GM23338 (cell line): Measurements from ENCODE around the gene TENM3.

Experiments
- CREB1 ChIP-seq: fragments of 250-450 bp; sonication (Bioruptor Pico); IDR thresholded peaks from 2 replicates; pipeline ENCODE4 v1.5.0; 2020; ENCODE audit warnings: low read depth, mild to moderate bottlenecking, moderate library complexity
- CTCF ChIP-seq, 2 experiments: fragments of 200-600 bp in 1 of 2; sonication (generic) in 1 of 2; conservative IDR thresholded peaks; 2 replicates each; pipeline versions ENCODE4 v1.5.1 to v1.6.1; 2016 to 2017; ENCODE audit warnings: antibody characterized with exemption in 2 of 2, low read depth in 2 of 2, mild to moderate bottlenecking in 2 of 2, moderate library complexity in 1 of 2
- EZH2 ChIP-seq: fragments of 200-600 bp; sonication (generic); IDR thresholded peaks from one replicate; pipeline ENCODE4 v1.8.0; 2017; ENCODE audit warnings: antibody characterized with exemption, mild to moderate bottlenecking, low read depth; ENCODE audit not compliant: unreplicated experiment
- EZH2phosphoT487 ChIP-seq: fragments of 200-600 bp; sonication (generic); IDR thresholded peaks from one replicate; pipeline ENCODE4 v1.8.1; 2018; ENCODE audit warnings: antibody characterized with exemption; ENCODE audit not compliant: unreplicated experiment
- JUNB ChIP-seq: IDR thresholded peaks from one replicate; pipeline ENCODE4 v1.6.1; 2016; ENCODE audit warnings: antibody characterized with exemption; ENCODE audit not compliant: unreplicated experiment
- POLR2AphosphoS5 ChIP-seq: IDR thresholded peaks from 2 replicates; pipeline ENCODE4 v1.6.1; 2016; ENCODE audit warnings: antibody characterized with exemption, low read depth
- REST ChIP-seq: IDR thresholded peaks from one replicate; pipeline ENCODE4 v1.6.1; 2018; ENCODE audit warnings: antibody characterized with exemption; ENCODE audit not compliant: unreplicated experiment
- STAT1 ChIP-seq: IDR thresholded peaks from one replicate; pipeline ENCODE4 v1.6.1; 2016; ENCODE audit warnings: antibody characterized with exemption; ENCODE audit not compliant: unreplicated experiment
- ZNF114 ChIP-seq: fragments of 250-450 bp; sonication (Bioruptor Pico); IDR thresholded peaks from 2 replicates; pipeline ENCODE4 v1.5.0; 2020; ENCODE audit warnings: mild to moderate bottlenecking, moderate library complexity
- ZNF462 ChIP-seq: fragments of 250-450 bp; sonication (Bioruptor Pico); IDR thresholded peaks from 2 replicates; pipeline ENCODE4 v1.5.0; 2020; ENCODE audit warnings: mild to moderate bottlenecking, moderate library complexity

DNA sequence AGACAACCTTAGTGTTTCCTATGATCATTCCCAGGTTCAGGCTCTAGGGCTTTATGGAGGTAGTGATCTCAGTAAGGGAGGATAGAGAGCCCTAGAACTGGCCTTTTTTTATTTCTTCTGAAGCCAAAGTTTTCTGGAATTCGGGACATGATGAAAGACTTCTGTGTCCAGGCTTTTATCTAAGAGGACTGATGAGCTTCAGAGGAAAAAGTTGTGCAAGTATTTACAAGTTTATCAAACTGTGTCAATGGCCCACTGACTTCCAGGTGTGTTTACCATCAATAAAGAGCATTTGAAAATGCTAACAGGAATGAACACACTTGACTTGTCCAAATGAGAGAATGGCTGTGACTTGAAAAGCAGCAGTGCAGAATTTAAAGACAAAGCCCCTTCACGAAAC is 419.3 kb downstream of the TENM3 start:
- TF ChIP-seq CTCF (conservative IDR thresholded peaks at IDR 0.05; ENCODE audit: low read depth in 2 of 2) = no peak
- no peak for TF ChIP-seq EZH2
- TF ChIP-seq POLR2AphosphoS5 = no peak
- TF ChIP-seq ZNF462 = no peak
- no peak for TF ChIP-seq CREB1
- no peak for TF ChIP-seq REST
- no peak for TF ChIP-seq STAT1
- no peak for TF ChIP-seq EZH2phosphoT487
- no peak for TF ChIP-seq ZNF114 (CRISPR knock-in tag)
- no peak for TF ChIP-seq JUNB
